Measurements from ENCODE around the gene SIGLEC6.

SIGLEC6 gene

DNA sequence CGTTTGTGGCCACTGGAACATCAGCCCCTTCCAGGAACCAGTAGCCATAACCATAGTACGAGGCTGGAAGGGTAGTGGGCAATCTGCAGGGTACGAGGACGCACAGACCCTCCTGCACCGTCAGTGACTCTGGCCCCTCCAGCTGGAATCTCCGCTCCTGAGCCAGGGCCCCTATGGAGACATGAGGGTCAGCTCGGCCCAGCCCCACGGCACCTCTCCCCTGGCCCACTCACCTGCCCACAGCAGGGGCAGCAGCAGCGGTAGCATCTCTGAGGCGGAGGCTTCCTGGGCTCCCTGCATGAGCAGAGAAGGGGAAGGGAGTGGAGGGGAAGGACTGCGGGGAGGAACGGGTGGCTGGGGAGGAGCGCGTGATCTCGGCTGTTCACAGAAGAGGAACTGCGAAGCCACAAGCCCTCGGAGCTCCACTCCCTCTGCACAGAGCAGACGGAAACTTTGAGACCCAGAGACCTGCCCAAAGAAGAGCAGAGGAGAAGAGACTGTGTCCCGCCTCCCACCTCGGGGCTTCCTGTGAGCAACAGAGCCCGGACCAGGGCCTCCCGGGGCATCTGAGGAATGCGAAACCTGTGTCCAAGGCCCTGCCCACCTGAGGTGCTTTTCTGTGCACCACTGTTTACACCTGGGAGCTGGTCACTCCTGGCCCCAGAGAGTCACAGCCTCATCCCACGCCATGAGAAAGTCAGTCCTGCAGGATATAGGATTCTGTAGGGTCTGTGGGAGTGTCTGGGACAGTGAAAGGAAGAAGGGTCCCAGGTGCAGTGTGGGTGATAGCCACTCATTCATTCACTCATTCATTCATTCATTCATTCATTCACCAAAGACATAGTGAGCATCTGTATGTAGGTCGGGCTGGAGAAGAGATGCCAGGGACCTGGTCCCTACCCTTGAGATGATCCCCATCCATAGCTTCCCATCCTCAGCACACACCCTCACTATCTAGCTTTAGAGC, at the start of gene SIGLEC6:
SIGLEC6 (minus strand) TSS at position 322 of the 967 bp plus-strand sequence; CDS start at position 300, 22 bp downstream.
- DNase-seq = peak; percentile 80

- no peak for DNase-seq
These were observed 45.4 kb upstream of the SIGLEC6 start for GRCh38 chr19:51576850-51577249.

- no peak for DNase-seq
These were observed 41.9 kb upstream of the SIGLEC6 start for GRCh38 chr19:51573331-51573730.

GRCh38 chr19:51572908-51573307, 41.4 kb upstream of the SIGLEC6 start:
- DNase-seq = no peak

DNA sequence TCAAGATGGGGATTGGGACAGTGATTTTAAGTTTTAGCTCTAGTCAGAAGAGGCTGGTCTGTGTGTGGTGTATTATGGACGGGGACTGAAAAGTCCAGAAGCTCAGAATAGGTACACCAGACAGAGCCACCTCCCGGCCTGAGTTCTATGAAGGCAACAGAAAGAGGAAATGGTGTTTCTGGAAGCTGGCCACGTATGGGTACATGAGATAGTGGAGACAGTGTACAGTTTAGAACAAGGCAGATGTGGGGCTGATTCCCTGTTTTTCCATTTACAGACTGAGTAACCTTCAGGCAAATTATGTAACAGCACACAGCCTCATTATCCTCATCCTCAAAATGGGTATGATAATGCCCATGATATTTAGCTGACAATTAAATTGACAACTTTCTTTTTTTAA, 40.9 kb upstream of the SIGLEC6 start:
- DNase-seq = peak; percentile 71

DNA sequence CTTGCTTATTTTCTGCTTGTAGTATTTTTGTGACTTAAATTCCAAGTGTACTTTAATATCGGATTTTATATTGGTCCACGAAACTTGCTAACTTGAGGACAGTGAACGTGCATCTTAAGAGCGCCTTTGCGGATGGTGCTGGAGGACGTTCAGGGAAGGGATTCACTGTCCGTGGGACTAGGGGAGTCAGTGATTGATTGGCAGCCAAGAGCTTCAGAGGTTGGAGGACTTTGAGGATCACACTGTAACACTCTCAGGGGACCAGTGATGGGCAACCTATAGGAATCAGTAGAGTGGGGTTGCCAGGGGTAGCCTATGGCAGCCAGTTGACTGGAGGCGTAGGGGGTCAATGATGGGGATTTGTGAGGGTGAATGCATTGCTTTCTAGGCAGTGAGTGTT, 40.1 kb upstream of the SIGLEC6 start:
- no peak for DNase-seq

DNA sequence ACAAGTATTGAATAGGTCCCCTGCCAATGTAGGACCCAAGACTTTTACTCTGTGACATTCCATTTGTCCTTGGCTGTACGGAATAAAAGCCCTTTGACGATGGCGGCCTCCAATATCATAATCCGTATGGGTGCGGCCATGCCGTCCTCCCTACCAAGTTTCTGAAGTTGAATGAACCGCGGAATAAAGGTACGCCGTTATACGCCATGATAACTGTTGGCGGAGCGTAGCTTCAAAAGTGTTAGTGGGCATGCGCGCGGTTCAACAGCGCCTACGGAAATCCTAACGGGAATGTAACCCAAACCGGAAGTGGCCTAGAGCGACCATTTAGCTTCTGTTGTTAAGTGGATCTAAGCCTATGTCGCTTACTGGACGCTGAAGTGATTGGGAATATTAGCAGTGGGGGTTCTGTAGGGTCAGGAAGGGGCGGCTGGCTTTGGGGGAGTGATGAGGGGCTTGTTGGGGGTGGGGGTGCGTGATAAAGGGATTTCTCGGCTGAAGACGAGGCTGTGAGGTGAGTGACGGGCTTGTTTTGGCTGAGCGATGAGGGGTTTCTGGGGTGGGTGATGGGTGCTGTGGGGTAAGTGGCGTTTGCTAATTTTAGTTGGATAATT, 39.6 kb upstream of the SIGLEC6 start, which contains the start of gene ZNF175:
ZNF175 (plus strand) TSS at position 322 of the 614 bp plus-strand sequence. CDS start 2,047 bp downstream, outside the sequence.
- DNase-seq = peak; percentile 90

DNA sequence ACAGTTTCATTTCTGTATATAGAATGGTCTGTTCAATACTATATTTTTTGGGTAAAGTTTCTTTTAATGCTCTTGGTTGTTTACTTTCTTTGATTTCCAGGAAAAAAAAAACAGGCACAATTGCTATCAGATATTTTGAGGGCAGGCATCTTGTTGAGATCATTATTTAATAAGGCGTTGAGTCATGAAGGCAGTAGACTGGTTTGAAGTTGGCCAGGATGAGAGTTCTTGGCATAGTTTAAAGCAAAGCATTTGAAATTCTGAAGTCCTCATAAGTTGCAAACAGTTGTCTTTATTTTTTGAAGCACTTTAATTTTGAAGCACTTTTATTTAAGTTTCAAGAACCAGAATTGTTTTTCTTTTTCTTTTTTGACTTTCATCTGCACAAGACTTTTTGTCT, 37.0 kb upstream of the SIGLEC6 start:
- DNase-seq = no peak

- no peak for DNase-seq
These were observed 36.1 kb upstream of the SIGLEC6 start for GRCh38 chr19:51567583-51567982.

GRCh38 chr19:51566489-51567100, 35.1 kb upstream of the SIGLEC6 start:
- peak; percentile 35 for DNase-seq

DNA sequence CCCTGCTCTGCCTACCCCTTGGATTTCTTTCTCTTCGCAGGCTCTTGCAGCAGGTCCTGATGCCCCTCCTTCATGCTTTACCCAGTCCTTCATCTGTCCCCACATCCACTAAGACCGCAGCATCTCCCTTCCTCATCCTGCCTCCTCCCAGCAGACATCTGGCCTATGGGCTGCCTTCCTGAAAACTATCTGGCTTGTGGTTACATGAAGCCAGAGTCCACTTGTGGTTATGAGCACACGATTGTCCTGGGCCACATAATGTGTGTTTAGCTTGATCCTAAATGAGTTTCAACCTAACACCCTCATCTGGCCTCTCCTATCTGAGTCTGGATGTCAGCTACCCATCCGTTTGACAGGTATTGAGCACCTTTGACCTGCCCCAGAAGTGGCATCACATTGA, 34.1 kb upstream of the SIGLEC6 start:
- peak; percentile 53 for DNase-seq

DNA sequence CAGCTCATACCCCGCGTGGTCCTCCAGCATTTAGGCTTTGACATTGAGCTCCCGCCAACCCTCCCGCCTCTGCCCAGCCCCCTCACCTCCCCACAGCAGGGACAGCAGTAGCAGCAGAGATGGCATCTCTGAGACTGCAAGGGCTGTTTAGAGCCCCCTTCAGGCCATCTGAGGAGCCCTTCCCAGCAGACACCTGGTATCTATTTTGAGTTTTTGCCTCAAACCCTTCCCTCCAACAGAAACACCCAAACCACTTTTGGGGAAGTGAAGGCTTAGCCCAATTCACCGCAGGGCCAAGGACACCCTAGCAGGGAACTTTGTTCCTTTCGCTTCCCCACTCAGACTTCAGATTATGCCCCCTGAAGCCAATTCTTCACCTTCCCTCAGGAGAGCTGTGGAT, 33.3 kb upstream of the SIGLEC6 start:
- DNase-seq = peak; percentile 41

DNA sequence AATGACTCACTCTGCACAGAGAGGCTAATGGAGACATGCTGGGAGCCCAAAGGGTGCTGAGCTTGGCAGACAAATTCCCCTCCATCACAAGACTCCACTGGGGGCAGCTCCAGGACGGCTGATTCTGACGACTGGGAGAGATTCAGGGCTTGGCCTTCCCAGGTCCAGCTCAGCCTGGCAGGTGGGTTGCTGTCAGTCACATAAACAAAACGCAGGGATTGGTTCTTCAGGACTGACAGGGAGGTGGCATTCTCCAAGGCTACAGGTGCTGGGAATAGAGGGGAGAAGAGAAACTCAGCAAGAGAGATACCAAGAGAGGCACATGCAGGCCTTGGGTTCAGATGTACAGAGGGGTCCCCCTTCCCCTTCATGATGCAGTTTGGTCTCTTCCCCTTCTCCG, 28.9 kb upstream of the SIGLEC6 start:
- no peak for DNase-seq

DNA sequence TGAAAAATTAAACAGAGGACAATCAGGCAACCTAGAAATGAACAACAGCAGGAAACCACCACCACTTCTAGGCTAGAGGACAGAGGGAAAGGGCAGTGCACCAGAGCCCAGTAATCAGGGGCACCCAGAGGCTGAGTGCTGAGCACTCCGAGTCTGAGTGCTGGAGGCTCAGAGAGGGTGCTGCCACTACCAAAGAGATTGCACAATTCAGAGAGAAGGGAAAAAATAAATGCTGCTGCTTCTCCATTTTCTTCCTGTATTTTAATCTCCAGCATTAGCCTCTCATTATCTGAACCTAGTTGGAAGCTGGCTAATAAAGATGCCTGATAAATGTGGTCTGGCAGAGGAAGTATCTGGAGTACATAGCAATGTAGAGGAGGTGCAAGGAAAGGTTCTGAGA, 27.8 kb upstream of the SIGLEC6 start:
- no peak for DNase-seq

DNA sequence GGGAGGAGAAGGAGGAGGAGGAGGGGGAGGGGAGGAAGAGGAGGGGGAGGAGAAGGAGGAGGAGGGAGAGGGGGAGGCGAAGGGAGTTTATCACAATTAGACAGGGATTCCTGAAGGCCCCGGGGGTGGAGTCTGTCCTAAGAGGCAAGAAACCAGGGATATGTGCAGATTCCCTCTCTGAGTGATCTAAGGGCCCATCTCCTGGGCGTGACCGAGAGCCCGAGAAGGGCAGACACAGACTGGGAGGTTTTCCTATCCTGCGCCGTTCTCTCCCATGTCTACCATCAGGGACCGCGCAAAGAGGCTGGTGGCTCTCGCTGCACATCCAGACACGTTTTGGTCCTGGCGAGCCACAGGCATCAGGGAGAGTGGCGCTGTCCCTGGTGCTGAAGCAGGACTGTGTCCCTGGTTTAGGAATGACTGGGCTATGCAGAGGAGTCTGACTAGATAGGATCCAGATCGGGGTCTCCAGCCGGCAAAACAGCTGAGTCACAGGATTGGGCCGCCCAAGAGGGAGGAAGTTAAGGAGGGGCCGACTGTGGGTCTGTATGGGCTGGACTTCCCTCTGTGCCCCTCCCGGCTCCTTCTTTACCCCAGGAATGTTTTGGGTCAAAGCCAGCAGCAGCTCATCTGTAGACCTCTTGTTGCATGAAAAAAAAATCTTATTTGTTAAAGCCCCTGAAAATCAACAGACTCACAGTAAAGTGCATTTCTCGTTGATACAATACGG, 21.7 kb upstream of the SIGLEC6 start:
- no peak for DNase-seq

DNA sequence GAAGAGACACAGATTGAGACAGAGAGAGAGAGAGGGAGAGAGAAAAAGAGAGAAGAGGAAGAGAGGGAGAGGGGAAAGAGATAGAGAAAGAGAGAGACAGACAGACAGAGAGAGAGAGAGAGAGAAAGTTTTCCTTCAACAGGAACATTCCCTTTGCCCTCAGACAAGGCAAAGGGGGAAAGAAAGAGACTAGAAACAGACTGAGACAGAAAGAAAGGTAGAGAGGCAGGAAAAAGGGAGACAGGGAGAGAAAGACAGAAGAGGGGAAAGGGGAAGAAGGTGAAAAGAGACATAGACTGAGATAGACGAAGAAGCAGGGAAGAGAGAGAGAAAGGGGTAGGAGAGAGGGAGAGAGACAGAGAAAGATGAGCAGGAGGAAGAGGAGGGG, 21.1 kb upstream of the SIGLEC6 start:
- no peak for DNase-seq

- DNase-seq = no peak
These were observed 20.4 kb upstream of the SIGLEC6 start for GRCh38 chr19:51551673-51552432.

DNA sequence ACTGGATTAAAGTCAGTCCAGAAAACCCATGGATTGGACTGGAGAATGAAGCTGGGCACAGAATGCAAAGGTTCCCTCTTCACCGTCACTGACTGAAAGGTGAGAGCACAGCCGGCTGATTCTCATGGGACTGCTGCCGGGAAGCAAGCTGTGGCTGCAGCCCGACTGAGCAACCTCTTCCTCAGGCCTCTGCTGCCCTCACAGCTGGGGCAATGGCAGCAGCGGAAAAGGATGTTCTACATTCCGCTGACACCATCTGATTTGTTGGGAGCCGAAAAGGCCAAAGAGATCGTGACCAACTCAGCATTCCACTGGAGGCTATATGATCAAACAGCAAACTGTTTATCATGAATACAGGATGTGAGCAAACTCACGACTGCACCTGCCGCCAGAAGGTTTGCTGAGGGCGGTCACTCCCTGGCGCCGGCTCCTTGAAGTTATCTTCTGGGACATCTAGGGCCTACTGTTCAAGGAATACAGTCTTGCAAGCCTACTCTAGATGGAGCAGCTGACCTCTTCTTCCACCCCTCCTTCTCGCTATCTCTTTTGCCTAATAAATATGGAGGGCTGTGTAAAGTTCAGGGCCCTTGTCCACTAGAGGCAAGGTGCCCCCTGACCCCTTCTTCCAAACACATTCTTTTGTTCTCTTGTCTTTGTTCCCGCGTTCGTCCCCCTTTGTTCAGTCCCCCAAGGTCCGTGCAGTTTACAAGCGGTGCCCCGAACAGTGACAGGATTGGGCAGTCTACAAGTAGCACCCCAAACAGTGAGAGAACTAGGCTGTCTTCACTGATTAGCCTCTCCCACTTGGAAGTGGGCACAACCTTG, 19.6 kb upstream of the SIGLEC6 start:
- DNase-seq = no peak

- no peak for DNase-seq
These were observed 18.3 kb upstream of the SIGLEC6 start for GRCh38 chr19:51549533-51550324.

GRCh38 chr19:51548891-51549305, 17.4 kb upstream of the SIGLEC6 start:
- no peak for DNase-seq
